Measurements from ENCODE around the gene CEPT1. TPM values are rescaled to one million over a fixed set of nuclear protein-coding genes. Genes with fewer than 3 reads are reported as not detected.

CEPT1 gene
- total and polyA plus RNA-seq, 9 of the 15 experiments (the other 6 are each of a cell fraction or from before 2014, with no cell fraction given): 24.4 to 72.6 (median 42.4) TPM

GRCh38 chr1:111161843-111162487, 21.9 kb downstream of the CEPT1 start (continued):
- TF ChIP-seq ZNF398 (CRISPR knock-in tag; IDR thresholded peaks at IDR 0.05) (no peak), ZBTB7A (IDR thresholded peaks at IDR 0.05; ENCODE audit: borderline replicate concordance, control insufficient read depth, low read depth, low read length) (no peak), XRCC3 (IDR thresholded peaks at IDR 0.05) (no peak), HIVEP1 (CRISPR knock-in tag; IDR thresholded peaks at IDR 0.05) (no peak), ZNF707 (CRISPR knock-in tag; conservative IDR thresholded peaks at IDR 0.05) (no peak), CREB5 (CRISPR knock-in tag; IDR thresholded peaks at IDR 0.05) (no peak), MCM5 (IDR thresholded peaks at IDR 0.05; ENCODE audit: low read depth) (no peak), ZZZ3 (IDR thresholded peaks at IDR 0.05) (no peak), ZNF274 (IDR thresholded peaks at IDR 0.05; ENCODE audit: borderline replicate concordance, low read depth, low read length) (no peak), POLR2AphosphoS5 (IDR thresholded peaks at IDR 0.05; ENCODE audit: control insufficient read depth, insufficient read depth, low read depth, low read length) (peak; percentile 95), MTA1 (IDR thresholded peaks at IDR 0.05; ENCODE audit: borderline replicate concordance) (peak; percentile 91), ETS2 (tag; IDR thresholded peaks at IDR 0.05; ENCODE audit: borderline replicate concordance, poor library complexity, severe bottlenecking) (no peak), IRF1 (CRISPR knock-in tag; IDR thresholded peaks at IDR 0.05; ENCODE audit: borderline replicate concordance) (no peak), EHMT2 (IDR thresholded peaks at IDR 0.05) (no peak), NFE2 (IDR thresholded peaks at IDR 0.05; ENCODE audit: low read depth) (peak; percentile 37; the same call in 1 of the 2 replicates), ERF (CRISPR knock-in tag; IDR thresholded peaks at IDR 0.05) (peak; percentile 80; the same call in 1 of the 2 replicates), ADNP (tag; IDR thresholded peaks at IDR 0.05) (no peak), TEAD4 (IDR thresholded peaks at IDR 0.05; ENCODE audit: low read length) (peak; percentile 98), TEAD4 (CRISPR knock-in tag; IDR thresholded peaks at IDR 0.05; ENCODE audit: borderline replicate concordance) (no peak), DPF2 (IDR thresholded peaks at IDR 0.05) (peak; percentile 98), IRF2 (CRISPR knock-in tag; IDR thresholded peaks at IDR 0.05) (no peak), SUPT5H (IDR thresholded peaks at IDR 0.05) (no peak), ZNF277 (CRISPR knock-in tag; IDR thresholded peaks at IDR 0.05; ENCODE audit: borderline replicate concordance) (no peak), ZNF57 (CRISPR knock-in tag; IDR thresholded peaks at IDR 0.05) (no peak), SIN3A (IDR thresholded peaks at IDR 0.05; ENCODE audit: borderline replicate concordance in 2 of 2, control insufficient read depth in 1 of 2, low read depth in 2 of 2, low read length in 2 of 2) (no peak)

Measured in K562 (cell line).